HG02642 (cell line): Measurements from ENCODE around the gene MYG1.

Experiments
- ATAC-seq: cut with Tn5 transposase; IDR thresholded peaks from one replicate; pipeline ENCODE4 v1.9.1; 2021; ENCODE audit warnings: mild to moderate bottlenecking; ENCODE audit not compliant: unreplicated experiment, poor library complexity

Gene MYG1, protein sequence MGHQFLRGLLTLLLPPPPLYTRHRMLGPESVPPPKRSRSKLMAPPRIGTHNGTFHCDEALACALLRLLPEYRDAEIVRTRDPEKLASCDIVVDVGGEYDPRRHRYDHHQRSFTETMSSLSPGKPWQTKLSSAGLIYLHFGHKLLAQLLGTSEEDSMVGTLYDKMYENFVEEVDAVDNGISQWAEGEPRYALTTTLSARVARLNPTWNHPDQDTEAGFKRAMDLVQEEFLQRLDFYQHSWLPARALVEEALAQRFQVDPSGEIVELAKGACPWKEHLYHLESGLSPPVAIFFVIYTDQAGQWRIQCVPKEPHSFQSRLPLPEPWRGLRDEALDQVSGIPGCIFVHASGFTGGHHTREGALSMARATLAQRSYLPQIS

DNA sequence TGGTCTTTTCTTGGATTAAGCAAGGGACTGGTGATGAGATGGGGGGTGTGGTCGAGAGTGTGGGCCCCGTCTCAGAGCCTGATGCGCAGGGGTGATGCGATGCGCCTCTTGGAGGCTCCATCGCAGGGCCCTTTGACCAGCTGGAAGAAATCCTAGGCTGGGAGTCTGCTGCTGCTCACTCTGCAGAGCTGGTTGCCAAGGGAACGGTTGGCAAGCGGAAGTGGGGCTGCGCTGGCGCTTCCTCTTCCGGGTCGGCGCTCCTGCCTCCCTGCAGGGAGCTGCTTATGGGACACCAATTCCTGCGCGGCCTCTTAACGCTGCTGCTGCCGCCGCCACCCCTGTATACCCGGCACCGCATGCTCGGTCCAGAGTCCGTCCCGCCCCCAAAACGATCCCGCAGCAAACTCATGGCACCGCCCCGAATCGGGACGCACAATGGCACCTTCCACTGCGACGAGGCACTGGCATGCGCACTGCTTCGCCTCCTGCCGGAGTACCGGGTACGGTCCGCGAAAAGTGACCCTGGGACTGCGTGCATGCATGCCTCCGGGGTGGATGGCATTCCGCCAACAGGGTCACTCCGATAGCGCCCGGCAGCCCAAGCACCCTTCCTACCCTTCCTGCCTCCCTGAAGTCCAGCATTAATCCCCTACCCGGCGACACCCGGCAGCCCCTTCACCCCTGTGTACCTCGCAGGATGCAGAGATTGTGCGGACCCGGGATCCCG lies at the start of gene MYG1:
Gene MYG1, plus strand, starts transcription at position 242 of the 727 bp plus-strand sequence. Its CDS starts 43 bp downstream, at position 285.
- peak; percentile 74 for ATAC-seq

DNA sequence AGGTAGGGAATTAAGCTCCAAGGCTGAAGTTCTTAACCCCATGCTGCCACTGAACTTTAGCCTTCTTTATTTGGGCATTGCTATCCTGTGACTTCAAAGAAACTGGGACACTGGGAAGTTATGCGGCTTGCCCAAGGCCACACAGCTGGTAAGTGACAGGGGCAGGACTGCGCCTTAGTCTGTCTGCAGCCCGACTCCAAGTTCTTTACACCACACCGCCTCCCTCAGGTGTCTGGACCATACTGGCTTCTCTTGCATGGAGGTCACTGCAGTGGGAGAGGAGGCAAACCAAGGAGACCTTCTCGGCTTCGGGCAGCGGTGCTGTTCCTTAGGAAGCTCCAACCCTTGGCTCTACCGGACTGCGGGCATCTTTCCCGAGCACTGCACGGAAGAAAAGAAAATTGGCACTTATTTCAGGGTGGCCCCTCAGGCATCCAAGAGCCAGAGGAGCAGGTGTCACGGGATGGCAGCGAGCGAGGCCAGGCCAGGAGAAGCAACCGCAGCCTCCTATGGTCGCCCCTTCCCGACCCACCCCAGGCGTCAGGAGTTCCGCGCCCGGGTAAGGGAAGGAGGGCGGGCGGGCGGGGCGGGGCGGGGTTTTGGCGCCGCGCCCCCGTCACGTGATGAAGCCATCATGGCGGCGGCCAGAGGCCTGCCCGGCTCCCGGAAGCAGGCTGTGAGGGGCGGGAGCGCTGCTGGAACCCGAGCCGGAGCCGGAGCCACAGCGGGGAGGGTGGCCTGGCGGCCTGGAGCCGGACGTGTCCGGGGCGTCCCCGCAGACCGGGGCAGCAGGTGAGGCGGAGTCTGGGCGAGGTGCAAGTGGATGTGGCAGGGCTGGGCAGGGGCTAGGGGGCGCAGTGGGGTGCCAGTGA lies 47.8 kb upstream of the MYG1 start:
- peak; percentile 90 for ATAC-seq

DNA sequence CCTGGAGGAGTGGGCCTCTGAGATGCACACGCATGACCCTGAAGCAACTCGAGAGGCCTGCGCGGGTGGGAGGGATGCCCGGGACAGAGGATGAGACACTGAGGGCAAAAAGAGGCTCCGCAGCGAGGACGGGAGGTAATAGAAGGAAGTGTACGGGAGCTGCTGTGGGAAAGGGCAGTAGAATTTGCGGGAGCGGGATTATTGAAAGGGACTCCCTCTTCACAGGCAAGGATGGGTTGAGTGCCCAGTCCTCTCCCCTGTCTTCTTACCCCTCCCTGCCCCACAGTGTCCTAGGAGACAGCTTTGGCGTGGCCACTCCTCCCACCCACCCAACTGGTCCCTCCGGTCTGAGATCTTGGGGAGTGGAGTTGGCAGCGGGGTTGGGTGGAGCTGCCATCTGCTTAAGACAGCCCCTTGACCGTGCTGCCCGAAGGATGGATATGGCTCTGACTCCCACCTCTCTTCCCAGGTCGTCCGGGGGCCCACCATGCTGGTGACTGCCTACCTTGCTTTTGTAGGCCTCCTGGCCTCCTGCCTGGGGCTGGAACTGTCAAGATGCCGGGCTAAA lies 47.1 kb upstream of the MYG1 start:
- ATAC-seq, result no peak

DNA sequence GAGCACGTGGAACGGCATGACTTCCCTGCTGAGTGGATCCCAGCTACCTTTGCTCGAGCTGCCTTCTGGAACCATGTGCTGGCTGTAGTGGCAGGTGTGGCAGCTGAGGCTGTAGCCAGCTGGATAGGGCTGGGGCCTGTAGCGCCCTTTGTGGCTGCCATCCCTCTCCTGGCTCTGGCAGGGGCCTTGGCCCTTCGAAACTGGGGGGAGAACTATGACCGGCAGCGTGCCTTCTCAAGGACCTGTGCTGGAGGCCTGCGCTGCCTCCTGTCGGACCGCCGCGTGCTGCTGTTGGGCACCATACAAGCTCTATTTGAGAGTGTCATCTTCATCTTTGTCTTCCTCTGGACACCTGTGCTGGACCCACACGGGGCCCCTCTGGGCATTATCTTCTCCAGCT lies 46.2 kb upstream of the MYG1 start:
- ATAC-seq, result no peak

DNA sequence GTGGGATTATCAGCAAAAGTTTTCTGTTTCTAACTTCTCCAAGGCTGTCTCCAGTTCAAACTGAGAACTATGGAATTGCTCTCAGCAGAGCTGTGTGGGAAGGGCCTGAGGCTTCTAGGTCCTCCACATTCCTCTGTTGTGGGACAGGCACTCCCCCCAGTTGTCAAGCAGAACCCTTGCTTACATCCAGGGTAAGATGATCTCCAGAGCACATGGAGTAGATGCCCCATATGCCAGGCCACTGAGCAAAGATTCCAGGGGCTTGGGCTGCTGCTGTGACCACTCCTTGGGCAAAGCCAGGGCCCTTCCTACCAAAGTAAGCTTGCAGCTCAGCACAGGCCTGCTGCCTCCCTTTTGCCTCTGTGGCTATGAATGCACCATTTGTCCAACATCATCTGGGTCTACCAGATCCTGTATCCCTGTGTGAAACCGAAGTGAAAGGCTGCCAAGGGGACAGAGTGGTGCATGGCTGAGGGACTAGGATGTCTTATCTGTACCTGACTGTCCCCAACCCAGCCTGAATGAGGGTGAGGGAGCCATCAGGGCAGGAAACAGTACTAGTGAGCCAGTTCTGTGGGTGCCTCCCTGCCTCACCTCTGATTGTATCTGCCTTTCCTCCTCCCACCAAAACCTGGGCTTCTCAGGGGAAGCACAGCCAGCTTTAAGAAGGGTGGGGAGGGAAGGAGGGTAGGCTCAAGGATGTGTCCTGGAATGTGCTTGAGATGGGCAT lies 44.5 kb upstream of the MYG1 start:
- no peak for ATAC-seq

DNA sequence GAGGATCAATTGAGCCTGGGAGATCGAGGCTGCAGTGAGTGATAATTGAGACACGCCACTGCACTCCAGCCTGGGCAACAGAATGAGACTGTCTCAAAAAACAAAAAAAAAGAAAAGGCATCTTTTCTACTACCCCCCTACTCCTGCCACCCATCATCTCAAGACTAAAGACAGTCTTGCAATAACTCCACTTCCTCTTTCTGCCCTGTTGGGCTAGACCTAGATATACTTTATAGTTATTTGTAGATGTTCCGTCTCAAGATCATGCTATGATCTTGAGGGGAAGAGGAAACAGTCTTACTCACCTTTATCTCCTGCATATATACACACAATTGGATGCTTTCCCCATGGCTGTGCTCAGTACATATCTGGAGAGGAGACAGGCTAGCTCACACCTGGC lies 43.5 kb upstream of the MYG1 start:
- no peak for ATAC-seq

DNA sequence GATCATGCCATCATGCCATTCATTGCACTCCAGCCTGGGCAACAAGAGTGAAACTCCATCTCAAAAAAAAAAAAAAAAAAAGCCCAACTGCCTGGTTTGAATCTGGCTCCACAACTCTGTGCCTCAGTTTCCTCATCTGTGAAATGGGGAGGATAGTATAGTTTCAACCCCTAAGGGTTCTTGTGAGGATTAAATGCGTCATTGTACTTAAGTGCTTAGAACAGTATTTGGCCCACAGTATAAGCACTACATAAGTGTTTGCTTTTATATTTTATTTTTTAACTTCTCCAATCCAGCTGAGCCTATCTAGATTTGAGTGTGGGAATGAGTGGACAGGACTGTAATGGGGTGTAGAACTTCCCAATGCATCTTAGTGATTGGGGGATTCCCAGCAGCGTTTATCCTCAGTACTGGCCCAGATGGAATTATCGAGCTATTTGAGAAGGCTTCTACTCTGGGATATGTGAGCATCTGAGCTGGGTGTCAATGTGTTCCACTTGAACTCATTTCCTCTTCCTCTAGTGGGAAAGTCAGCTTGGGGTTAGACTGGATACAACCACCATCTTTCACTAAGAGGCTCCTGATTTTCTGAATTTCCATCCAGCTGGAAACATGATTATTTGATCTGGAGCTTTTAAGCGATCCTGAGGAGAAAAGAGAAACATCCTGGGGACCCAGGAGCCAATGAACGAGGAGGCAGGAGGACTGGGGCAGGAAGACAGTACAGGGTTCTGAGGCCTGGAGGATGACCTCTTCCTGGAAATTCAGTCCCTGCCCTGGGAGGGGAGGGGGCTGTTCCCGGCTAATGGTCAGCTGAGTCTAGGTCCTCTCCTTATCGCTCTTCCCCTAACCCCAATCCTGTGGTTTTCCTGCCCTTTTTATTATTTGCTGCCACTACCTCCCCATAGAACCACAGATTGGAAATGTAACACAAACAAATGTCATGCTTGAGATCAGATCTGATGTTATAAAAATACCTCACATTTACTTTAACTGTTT lies 40.7 kb upstream of the MYG1 start:
- ATAC-seq, result no peak

DNA sequence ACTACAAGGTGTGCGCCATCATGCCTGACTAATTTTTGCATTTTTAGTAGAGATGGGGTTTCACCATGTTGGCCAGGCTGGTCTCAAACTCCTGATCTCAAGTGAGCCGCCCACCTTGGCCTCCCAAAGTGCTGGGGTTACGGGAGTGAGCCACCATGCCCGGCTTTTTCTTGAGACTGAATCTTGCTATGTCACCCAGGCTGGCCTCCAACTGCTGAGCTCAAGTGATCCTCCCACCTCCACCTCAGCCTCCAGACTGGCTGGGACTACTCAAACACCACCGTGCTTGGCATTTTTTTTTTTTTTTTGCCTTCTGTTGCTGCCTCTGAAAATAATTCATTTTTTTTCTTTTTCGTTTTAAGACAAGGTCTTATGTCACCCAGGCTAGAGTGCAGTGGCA lies 39.6 kb upstream of the MYG1 start:
- ATAC-seq, result no peak

DNA sequence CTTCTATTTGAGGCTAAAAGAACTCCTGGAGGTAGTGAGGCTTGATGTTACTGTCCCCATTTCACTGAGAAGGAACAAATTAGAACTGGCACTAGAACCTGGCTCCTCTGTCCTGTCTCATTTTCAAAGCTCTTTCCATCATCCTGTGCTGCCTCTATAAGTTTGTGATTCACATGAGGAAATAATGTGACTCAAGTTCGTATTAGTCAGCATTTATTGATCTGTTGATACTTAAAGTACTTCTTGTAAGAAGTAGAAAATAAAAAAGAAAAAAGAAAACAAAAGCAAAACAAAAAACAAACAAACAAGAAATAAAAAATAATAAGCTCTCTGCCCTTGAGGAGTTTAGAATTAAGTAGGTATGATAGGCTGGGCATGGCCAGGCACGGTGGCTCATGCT lies 33.7 kb upstream of the MYG1 start:
- no peak for ATAC-seq

DNA sequence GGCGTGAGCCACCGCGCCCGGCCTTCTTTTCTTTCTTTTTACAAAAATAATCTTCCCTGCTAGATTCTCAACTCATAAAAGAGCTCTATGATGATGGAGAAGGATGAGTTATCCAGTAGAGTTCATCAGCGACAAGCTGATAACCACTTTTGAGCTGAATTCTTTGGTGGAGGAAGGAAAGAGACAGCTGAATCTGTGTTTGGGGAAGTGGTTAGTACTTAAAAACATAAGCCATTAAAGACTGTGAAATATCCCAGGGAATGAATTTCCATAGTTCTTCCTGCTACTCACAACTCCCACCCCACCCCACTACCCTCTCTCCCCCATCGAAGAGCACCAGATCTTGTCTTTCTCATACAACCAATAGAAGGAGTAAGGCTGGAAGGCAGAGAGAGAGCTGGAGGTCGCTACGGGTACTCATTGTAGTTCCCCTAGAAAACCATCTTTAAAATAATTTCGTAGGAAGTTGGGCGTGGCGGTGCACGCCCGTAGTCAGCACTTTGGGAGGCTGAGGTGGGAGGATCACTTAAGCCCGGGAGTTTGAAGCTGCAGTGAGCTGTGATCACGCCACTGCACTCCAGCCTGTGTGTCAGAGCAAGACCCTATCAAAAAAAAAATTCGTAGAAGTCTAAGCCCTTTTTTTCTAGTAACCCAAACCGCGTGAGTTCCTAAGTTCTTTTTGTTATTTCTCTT lies 32.0 kb upstream of the MYG1 start:
- peak; percentile 18 for ATAC-seq

DNA sequence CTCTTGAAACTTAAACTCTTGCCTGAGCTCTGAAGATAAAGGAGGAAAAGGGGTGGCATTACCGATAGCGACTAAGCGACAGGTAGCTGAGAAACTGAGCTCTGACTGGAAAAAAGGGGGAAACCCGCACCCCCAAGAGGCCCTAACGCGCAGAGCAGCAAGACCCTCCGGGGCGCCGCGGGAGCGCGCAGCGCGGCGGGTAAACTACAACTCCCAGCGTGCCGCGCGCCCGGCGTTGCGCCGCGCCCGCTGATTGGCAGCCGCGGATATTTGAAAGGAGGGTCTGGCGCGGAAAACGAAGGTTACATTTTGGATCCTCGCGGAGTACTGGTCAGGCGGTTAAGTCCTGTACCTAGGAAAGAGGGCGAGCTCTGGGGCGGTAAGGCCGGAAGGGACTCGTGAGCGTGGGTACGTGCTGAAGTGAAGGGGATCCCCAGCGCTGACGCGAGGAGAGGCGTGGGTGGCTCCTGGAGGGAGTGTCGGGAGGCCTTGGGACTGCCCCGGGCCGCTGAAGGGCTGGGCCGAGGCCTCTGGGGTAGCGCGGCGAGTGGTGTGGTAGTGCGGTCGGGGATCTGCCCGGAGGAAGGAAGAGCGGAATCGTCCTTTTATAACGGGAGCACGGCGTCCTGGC lies 31.4 kb upstream of the MYG1 start, which contains the start of gene ESPL1:
Gene ESPL1, plus strand, starts transcription at position 301 of the 631 bp plus-strand sequence. CDS start 468 bp downstream, outside the sequence.
- ATAC-seq, result peak; percentile 85

DNA sequence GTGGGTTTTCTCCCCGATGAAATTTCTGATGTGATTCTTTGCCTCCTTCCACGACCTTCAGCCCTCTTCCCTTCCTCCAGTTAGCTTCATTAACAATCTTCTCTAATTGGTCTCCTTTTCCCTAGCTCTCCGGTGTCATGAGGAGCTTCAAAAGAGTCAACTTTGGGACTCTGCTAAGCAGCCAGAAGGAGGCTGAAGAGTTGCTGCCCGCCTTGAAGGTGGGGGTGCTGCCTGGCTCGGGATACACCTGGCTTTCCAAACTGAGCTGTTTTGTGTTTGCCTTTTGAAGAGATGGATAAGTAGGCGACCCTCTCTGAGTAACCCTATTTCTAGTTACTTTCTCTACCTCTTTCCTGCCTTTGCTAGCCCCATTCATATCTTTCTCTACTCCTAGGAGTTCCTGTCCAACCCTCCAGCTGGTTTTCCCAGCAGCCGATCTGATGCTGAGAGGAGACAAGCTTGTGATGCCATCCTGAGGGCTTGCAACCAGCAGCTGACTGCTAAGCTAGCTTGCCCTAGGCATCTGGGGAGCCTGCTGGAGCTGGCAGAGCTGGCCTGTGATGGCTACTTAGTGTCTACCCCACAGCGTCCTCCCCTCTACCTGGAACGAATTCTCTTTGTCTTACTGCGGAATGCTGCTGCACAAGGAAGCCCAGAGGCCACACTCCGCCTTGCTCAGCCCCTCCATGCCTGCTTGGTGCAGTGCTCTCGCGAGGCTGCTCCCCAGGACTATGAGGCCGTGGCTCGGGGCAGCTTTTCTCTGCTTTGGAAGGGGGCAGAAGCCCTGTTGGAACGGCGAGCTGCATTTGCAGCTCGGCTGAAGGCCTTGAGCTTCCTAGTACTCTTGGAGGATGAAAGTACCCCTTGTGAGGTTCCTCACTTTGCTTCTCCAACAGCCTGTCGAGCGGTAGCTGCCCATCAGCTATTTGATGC lies 30.6 kb upstream of the MYG1 start:
- peak; percentile 4 for ATAC-seq

DNA sequence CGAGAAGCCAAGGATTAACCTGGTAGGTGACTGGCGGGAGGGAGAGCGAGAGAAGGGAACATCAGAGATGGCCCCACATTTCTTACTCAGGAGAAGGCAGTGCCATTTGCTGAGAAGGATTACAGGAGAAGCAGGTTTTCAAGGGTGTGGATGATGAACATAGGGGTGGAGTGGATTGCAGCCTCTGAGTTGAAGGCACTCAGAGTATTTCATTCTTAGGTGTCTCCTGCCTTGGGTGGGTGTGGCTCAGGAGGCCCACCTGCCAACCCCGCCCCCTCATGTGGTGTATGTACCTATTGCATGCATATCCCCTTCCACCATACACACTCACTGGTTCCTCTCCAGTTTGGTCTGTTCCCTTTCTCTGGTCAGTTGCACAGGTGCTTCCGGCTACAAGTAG lies 25.1 kb upstream of the MYG1 start:
- ATAC-seq, result no peak

DNA sequence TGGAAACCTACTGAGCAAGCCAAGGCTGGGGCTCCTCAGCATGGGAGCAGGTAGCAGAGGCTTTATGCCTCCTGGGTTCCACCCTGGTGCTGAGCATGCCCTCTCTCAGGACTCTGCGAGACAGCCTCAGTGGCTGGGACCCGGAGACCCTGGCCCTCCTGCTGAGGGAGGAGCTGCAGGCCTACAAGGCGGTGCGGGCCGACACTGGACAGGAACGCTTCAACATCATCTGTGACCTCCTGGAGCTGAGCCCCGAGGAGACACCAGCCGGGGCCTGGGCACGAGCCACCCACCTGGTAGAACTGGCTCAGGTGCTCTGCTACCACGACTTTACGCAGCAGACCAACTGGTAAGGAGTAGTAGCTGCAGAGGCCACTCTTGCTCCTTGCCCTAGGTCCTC lies 23.0 kb upstream of the MYG1 start:
- ATAC-seq, result no peak

DNA sequence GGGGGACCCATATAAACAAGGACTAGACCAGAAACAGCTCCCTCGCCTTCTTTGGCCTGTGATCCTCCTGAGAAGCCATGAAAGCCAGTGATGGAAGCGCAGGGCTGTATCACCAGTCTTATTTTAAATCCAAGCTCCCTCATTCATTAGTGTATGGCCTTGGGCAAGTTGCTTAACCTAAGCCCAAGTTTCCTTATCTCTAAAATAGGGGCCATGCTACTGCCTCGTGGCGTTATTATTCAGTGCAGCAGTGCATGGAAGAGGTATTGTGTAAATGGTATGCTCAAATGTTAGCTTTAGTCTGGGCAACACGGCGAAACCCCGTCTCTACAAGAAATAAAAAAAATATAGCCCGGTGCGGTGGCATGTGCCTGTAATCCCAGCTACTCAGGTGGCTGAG lies 21.5 kb upstream of the MYG1 start:
- no peak for ATAC-seq

DNA sequence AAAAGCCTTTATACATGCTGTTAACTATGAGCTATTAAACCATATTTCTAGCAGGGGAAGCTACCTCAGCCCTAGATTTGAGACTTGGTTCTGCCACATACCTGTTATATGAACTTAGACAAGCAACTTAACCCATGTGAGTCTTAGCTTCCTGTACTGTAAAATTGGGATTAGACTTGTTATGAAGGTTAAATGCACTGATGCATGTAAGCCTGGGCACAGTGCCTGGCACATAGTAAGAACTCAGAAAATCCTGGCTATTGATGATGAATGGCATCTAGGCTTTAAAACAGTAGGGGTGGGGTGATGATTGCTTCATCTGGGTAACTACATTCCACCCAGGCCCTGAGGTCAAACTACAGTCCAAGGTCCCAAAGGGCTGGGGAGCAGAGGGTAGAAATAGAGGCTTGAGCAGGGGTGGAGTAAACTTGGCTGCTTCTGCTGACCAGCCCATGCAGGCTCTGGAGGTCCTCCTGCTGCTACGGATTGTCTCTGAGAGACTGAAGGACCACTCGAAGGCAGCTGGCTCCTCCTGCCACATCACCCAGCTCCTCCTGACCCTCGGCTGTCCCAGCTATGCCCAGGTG lies 20.1 kb upstream of the MYG1 start:
- no peak for ATAC-seq
